Spinal cord (tissue), 10 donors: ENCODE results near the gene NTNG2. TPM values are rescaled to one million over a fixed set of nuclear protein-coding genes. Genes with fewer than 3 reads are reported as not detected.
A peak's percentile ranks its signal among the peaks of the same experiment; 100 is the strongest.

Source experiments
- DNase-seq, 6 donors: peaks; one replicate each; pipeline versions ENCODE4 v3.0.0 to v3.0.0-alpha.2; 2013 to 2015; ENCODE audit warnings: low spot score in 6 of 6, low read depth in 4 of 6
- H3K27ac ChIP-seq: one replicate; pipeline ENCODE4 v1.5.1; 2013; ENCODE audit warnings: low read depth, low read length, control low read depth
- H3K27me3 ChIP-seq: one replicate; pipeline ENCODE4 v1.6.1; 2013; ENCODE audit warnings: low read length; ENCODE audit not compliant: control insufficient read depth, insufficient read depth
- H3K36me3 ChIP-seq: one replicate; pipeline ENCODE4 v1.6.1; 2013; ENCODE audit warnings: low read length; ENCODE audit not compliant: control insufficient read depth, insufficient read depth
- H3K4me1 ChIP-seq: one replicate; pipeline ENCODE4 v1.6.1; 2013; ENCODE audit warnings: low read length; ENCODE audit not compliant: control insufficient read depth, insufficient read depth
- H3K4me3 ChIP-seq: one replicate; pipeline ENCODE4 v1.5.1; 2013; ENCODE audit warnings: low read depth, low read length, control low read depth
- H3K9me3 ChIP-seq: one replicate; pipeline ENCODE4 v1.6.1; 2013; ENCODE audit warnings: low read length; ENCODE audit not compliant: control insufficient read depth, insufficient read depth
- WGBS: methylation state at CpG from one replicate; pipeline ENCODE4 v1.1.5; 2013; ENCODE audit warnings: missing lambda C conversion rate; ENCODE audit not compliant: insufficient coverage; 5-methylcytosine and 5-hydroxymethylcytosine counted together
- polyA plus RNA-seq, 2 donors: library from polyadenylated mRNA; unstranded; fragments of 120-200 nt; gene quantifications; one replicate each; pipeline ENCODE4 v1.2.1, GENCODE V29; 2013; ENCODE audit not compliant: insufficient read length in 2 of 2
- total RNA-seq, 2 donors: library from RNA; depleted of rRNA in 1 of 2; stranded (reverse); fragments of 120-200 nt in 1 of 2; fragments of >200 nt in 1 of 2; gene quantifications; one replicate each; pipeline versions ENCODE4 v1.2.3 to v1.2.4, GENCODE V29; 2013 to 2014
- donor health status: healthy.

NTNG2 gene
- total and polyA plus RNA-seq, 4 donors, result 5.4 to 23.0 (median 10.9) TPM

DNA sequence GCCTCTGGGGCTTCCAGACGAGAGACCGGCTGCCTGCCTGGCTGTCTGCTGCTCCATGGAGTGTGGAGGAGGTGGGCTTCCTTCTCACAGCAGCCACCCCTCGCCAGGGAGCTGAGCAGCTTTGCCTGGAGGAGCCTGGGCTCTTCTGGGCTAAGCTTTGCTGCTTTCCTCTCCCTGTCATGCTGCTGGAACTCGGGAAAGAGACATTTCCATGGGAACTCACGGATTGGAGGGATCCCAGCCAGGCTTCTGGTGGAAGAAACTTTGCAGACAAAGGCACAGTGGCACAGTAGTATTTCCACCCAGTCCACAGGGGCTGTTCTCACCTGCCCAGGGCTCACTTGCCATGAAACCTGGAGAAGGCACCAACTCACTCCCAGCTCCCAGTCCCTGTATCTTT lies 5.6 kb upstream of the NTNG2 start:
- Histone ChIP-seq H3K27ac (no peak overlapping the region), H3K27me3 (peaks cover 5% of the 10 kb centered on the region), H3K4me3 (no peak overlapping the region), H3K9me3 (no peaks in the 10 kb centered on the region), H3K36me3 (no peaks in the 10 kb centered on the region), H3K4me1 (peaks cover 24% of the 10 kb centered on the region)
- WGBS, result 15% methylated on average over 5 of the region's 5 CpGs
- peak in 2 of 6 donors; percentile 37 to 81 for DNase-seq

- no peaks in the 10 kb centered on the region for H3K9me3 ChIP-seq
- 66% methylated on average over 14 of the region's 19 CpGs for WGBS
Observed at GRCh38 chr9:132157347-132158116, 4.3 kb upstream of the NTNG2 start.

DNA sequence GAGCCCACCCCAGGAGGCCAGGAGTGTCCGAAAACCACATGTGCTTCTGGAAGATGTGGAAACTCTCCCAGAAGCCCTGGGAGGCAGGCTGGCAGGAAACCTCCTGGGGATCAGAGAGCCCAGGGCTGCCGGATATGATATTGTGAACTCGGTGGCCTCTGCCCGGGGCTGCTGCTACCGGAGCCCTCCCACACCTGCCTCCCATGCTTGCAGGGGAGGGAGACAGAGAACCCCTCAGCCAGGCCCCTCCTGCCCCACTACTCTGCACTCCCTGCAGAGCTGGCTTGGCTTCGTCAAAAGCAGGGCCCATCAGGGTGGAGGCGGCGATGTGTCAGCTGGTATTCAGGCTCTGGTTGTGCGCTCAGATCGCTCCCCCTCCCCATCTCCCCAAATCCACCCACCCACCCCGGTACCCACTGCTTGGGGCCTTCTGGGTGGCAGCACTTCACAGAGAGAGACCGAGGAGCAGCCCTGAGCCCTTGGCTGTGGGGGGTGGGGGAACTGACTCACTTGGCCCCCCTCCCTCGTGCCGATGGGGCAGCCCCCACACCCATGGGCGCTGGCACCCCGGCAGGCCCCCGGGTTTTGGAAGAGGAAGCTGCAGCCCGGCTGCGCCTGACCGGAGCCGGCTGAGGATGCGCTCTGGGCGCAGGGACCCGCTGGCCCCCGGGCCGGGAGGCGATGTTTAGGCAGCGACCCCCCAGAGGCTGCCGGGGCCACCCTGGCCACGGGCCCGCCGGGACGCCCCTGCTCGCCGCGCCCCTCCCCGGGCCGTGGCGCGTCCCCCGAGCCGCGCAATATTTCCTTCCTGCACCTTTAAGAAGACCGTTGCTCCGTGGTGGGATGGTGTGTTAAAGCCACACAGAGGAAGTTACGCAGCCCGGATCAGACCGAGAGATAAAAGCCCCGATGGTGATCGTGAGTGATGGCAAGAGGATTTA lies 786 bp upstream of the NTNG2 start:
- Histone ChIP-seq H3K36me3 (no peaks in the 10 kb centered on the region), H3K4me1 (peaks cover 40% of the 10 kb centered on the region), H3K27ac (no peak overlapping the region), H3K27me3 (peaks cover 36% of the 10 kb centered on the region), H3K4me3 (peak overlapping the region; percentile 34), H3K9me3 (no peaks in the 10 kb centered on the region)
- 4% methylated on average over 45 of the region's 50 CpGs for WGBS
- peak in 2 of 6 donors; percentile 72 to 85 for DNase-seq

More at GRCh38 chr9:132157347-132158116, 4.3 kb upstream of the NTNG2 start:
- Histone ChIP-seq H3K27me3 (peaks cover 10% of the 10 kb centered on the region), H3K36me3 (no peaks in the 10 kb centered on the region), H3K4me1 (peaks cover 29% of the 10 kb centered on the region), H3K27ac (no peak overlapping the region), H3K4me3 (no peak overlapping the region)
- DNase-seq, result peak in 1 of 6 donors; percentile 43

- Histone ChIP-seq H3K27ac (no peak overlapping the region), H3K4me1 (peaks cover 36% of the 10 kb centered on the region), H3K36me3 (peaks cover 4% of the 10 kb centered on the region), H3K9me3 (no peaks in the 10 kb centered on the region), H3K27me3 (peaks cover 47% of the 10 kb centered on the region), H3K4me3 (peak overlapping the region; percentile 55)
- no peak for DNase-seq
- WGBS, result under 1% methylated on average over 74 of the region's 74 CpGs
Observed at GRCh38 chr9:132162764-132163456, 1.1 kb downstream of the NTNG2 start.

- peaks cover 4% of the 10 kb centered on the region for H3K36me3 ChIP-seq
- H3K4me3 ChIP-seq, result no peak overlapping the region
- H3K27ac ChIP-seq, result no peak overlapping the region
- H3K4me1 ChIP-seq, result peaks cover 42% of the 10 kb centered on the region
- H3K9me3 ChIP-seq, result no peaks in the 10 kb centered on the region
- peaks cover 47% of the 10 kb centered on the region for H3K27me3 ChIP-seq
- DNase-seq, result peak in 1 of 6 donors; percentile 57
- under 1% methylated on average over 28 of the region's 29 CpGs for WGBS
Observed at GRCh38 chr9:132163457-132163875, 1.6 kb downstream of the NTNG2 start.

DNA sequence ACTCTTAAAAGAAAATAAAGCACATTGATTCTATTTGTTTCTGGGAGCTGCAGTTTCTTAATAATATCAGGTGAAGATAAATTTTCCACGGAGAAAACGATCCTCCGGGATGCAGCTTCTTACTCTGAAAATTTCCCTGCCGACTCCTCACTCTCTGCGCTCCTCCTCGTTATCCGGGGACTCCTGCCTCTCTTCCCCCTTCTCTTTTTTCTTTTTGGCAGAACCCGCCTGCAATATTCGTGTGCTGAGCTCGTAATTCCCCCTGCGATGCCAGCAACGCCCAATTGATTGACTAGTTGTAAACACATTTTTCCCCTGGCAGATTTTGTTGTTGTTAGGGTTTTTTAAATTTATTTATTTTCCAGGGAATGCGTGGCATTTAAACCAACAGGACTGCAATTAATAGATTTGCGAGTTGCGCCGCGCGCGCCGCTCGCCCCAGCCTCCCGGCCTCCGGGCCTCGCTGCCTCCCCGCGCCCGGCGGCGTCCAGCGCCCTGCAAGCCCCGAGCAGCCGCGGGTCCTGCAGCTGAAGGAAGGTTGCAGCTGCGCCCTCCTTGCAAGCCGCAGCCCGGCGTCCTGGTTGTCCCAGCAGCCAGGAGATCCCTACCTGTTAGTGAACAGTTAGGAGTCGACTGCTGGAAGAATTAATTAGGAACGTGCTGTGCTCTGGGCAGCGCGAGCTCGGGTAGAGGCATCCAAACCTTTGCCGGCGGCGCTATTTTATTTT lies 2.2 kb downstream of the NTNG2 start:
- Histone ChIP-seq H3K4me1 (peaks cover 47% of the 10 kb centered on the region), H3K27me3 (peaks cover 47% of the 10 kb centered on the region), H3K4me3 (no peak overlapping the region), H3K36me3 (peaks cover 4% of the 10 kb centered on the region), H3K9me3 (no peaks in the 10 kb centered on the region), H3K27ac (no peak overlapping the region)
- WGBS, result 20% methylated on average over 40 of the region's 45 CpGs
- peak in 2 of 6 donors; percentile 63 to 72 for DNase-seq

DNA sequence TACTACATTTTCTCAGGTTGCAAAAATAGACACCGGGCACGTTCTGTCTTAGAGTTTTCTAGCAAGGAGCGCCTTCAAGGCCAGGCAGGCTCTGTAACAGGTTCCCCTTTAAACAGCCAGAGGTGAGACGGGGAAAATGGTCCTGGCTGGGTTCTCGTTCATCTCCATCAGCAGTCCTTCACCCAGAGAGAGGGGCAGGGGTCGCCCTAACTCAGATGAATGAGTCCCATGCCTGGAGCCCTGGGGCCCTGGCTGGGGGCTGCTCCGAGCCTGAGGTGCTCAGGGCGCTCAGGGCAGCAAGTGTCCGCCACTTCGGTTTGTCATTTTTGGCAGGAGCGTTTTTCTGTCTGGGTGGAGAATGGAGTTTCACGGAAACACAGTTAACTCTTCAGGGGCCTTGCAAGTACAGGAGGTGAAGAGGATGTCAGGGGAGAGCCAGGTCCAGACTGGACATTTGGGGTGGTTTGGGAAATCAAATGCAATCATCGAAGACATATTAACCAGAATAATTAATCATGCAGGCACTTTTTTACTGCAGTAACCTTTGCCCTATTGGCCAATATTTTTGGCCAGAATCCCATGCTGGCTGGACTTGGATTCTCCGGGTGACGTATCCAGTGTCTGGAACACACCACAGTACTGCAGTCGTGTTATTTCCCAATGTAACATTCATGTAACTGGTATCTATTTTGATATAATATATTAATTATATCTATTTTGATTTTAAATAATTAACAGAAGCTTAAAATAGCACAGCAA lies 2.9 kb downstream of the NTNG2 start:
- no peak for DNase-seq
- WGBS, result 33% methylated on average over 10 of the region's 16 CpGs
- Histone ChIP-seq H3K36me3 (peaks cover 4% of the 10 kb centered on the region), H3K9me3 (no peaks in the 10 kb centered on the region), H3K27ac (no peak overlapping the region), H3K4me3 (no peak overlapping the region), H3K4me1 (peaks cover 48% of the 10 kb centered on the region), H3K27me3 (peaks cover 47% of the 10 kb centered on the region)

- H3K4me1 ChIP-seq, result peaks cover 48% of the 10 kb centered on the region
- no peak overlapping the region for H3K27ac ChIP-seq
- H3K27me3 ChIP-seq, result peaks cover 42% of the 10 kb centered on the region
- no peak for DNase-seq
- WGBS, result 84% methylated on average over 19 of the region's 19 CpGs
- H3K9me3 ChIP-seq, result no peaks in the 10 kb centered on the region
- H3K36me3 ChIP-seq, result peaks cover 9% of the 10 kb centered on the region
- no peak overlapping the region for H3K4me3 ChIP-seq
Observed at GRCh38 chr9:132166599-132166998, 4.7 kb downstream of the NTNG2 start.
